K562 treated with DMSO at 1 percent for 4 hours (cell line): ENCODE measurements around the gene NAA10. TPM values are rescaled to one million over a fixed set of nuclear protein-coding genes. Genes with fewer than 3 reads are reported as not detected.

Experiments
- total RNA-seq: library from RNA; unstranded; fragments of 300-600 nt; gene quantifications from 2 replicates; pipeline ENCODE4 v1.2.3, GENCODE V29; 2022; ENCODE audit not compliant: insufficient read depth

NAA10 gene
- total RNA-seq: 124 and 134 TPM in 2 replicates

GRCh38 chrX:153934762-153935325, at the start of gene NAA10:
Gene NAA10, minus strand, starts transcription at chrX:153935037. Its CDS starts 133 bp downstream, at chrX:153934904.

DNA sequence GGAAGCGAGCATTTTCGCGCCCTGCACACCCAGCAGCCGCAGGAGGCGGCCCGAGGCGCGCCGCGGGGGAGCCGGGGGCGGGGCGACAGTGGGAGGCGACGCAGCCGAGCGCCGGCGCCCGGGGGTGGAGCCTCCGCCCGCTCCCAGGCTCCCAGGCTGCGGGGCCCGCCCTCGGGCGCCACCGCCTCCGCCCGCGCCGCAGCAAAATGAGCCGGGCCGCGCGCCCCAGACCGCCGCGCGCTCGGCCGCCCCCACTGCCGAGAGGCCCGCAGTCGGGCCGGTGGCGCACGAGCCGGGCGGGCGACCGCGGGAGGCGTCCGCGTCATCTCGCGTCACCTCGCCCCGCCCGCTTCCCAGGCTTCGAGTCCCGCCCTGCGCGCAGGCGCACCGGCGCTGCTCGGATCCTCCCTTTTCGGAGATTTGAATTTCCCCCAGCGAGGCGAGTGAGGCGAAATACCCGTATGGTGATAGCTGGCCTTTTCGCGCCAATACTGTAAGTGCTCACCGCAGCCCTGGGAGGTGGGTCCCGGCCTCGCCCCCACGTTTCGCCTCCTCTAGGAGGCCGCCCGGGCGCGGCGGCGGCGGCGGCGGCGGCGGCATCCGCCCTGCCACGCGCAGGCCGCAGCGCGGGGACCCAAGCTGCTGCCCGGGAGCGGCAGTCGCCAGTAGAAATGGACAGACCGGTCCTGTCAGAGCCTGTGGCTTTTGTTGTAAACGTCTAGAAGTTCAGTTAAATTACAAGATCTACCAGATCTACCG, 37.7 kb upstream of the NAA10 start, which contains the start of gene TMEM187:
TSS of gene TMEM187 (plus strand) at position 387 of the 759 bp plus-strand sequence. CDS start 9,309 bp downstream, outside the sequence.

DNA sequence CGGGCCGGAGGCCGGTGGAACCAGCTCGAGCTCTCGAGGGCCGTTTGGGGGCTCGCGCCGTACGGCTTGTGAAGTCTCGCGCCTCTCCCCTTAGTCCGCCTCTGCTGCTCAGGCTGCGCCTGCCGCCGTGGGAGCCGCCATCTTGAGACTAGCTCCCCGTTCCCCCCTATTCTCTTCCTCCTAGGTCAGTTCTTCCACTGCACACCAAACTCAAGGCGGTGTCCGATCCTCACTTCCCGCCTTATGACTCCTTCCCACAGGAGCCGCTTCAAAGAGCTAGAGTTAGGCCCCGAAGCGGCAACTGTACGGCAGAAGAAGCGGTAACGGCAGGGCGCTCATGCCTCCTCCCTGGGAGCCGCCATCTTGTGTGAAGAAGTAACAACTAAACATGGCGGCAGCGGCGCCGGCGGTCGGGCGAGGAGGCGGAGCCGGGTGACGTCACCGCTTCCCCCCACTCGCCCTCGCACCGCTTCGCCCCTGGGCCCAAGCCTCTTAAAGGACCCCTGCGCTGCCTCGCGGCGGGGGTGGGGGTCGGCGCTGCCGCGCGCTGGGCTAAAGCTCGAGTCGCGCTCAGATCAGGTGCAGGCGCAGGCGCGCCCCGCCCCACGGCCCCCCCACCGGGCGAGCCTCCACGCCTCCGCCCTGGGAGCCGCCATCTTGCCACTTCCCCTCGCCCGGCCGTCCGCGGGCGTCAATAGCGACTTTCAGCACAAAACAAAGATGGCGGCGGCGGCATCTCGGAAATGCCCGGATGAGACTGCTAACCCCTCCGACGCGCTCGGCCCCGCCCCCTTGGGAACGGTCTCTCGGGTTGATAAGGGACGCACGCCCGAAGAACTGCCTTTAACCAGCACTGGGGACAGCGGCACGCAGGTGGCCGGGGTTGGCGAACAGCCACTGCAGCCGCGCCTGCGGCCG, 36.9 kb upstream of the NAA10 start, which contains the start of gene HCFC1:
TSS of gene HCFC1 (minus strand) at position 369 of the 918 bp plus-strand sequence. CDS start 978 bp downstream, outside the sequence.

DNA sequence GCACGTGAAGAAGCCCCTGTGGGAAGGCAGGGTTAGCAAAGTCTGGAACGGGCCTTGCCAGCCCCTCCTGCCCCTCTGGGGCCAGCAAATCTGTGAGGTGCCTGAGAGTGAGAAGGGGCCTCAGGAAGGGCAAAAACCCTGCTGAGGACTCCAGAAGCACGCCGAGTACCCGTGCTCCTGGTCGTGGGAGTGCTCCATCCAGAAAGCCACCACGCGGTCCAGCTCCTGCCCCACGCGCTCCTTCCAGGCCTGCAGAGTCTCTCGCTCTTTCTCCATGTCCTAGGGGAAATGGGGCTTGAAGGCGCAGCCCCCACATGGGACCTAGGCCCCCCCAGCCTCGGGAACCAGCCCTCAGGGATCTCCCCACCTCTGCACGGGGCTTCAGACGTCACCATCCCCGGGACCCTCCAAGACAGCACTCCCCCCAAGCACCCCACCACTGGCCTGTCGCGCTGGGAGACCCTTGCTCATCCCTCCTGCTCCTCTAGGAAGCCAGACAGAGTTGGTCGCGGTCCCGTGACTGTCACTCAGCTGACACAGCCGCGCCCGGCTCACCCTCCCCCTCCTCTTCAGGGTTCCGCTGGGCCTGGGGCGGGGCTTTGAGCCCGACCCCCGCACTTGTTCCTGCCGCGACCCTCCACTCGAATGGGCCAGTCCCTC, 9.4 kb upstream of the NAA10 start, which contains the start of gene RENBP:
TSS of gene RENBP (minus strand) at position 504 of the 660 bp plus-strand sequence. CDS start at position 471, 33 bp downstream.

GRCh38 chrX:153925739-153926551, 8.9 kb downstream of the NAA10 start, which contains the start of gene ARHGAP4:
Gene ARHGAP4, minus strand, starts transcription at chrX:153926264. Its CDS starts 62 bp downstream, at chrX:153926202.

DNA sequence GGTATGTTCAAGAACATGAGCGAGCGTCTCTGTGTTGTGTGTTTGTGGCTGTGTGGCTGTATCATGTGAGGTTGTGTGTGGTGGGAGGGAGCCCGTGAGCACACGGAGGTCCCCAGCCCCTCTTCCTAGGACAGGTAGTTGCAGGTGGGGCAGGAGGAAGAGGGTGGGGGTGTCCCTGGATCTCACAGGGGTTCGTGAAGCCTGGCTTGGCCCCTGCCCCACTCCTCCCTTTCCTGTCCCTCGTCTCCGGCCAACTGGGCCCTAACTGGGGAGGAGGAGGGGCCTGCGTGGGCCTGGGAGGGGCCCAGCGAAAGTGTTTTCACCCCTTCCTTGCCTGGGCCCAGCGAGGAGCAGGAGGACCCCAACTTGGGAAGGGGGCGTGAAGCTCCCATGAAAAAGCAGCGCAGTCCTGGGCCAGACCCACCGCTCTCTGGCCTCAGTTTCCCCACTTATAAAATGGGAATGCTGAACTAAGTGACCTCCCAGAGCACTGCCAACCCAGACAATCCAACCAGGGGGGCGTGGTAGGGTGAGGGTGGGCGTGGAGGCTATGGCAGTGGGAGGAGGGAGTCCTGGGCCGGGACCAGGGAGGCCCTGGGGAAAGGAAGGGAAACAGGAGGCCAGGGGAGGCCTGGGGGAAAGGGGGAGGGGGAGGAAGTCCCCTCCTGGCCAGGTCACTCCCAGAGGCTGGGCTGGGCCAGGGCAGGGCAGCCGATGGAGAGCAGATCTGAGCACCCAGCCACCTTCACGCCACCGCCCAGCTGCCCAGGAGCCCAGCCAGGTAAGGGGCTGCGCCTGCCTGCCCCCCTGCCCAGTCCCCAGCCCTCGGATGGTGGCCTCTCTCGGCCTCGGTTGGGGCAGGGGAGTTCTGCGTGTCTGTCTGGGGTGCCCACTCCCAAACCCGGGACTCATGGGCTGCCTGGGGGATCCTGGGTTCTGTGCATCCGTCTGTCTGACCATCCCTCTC, 30.6 kb downstream of the NAA10 start, which contains the start of gene AVPR2:
TSS of gene AVPR2 (plus strand) at position 683 of the 967 bp plus-strand sequence. CDS start 473 bp downstream, outside the sequence.

GRCh38 chrX:153885968-153886903, 48.6 kb downstream of the NAA10 start, which contains the start of gene L1CAM:
Gene L1CAM, minus strand, starts transcription at chrX:153886173. Its CDS starts 10,337 bp downstream, at chrX:153875836.

Other genes starting within 250 kb of the NAA10 start
- 27.8 and 36.7 TPM in 2 replicates for gene SLC6A8, start 247.1 kb downstream of the NAA10 start, total RNA-seq
- gene BCAP31, start 210.7 kb downstream of the NAA10 start, total RNA-seq: 199 and 219 TPM in 2 replicates
- gene ABCD1, start 210.2 kb downstream of the NAA10 start, total RNA-seq: 21.7 and 26.7 TPM in 2 replicates
- gene PLXNB3, start 170.8 kb downstream of the NAA10 start, total RNA-seq: 0.46 and 1.1 TPM in 2 replicates
- gene SRPK3, start 154.0 kb downstream of the NAA10 start, total RNA-seq: not detected in 2 replicates
- 78.4 and 81.7 TPM in 2 replicates for gene IDH3G, start 140.7 kb downstream of the NAA10 start, total RNA-seq
- gene SSR4, start 140.4 kb downstream of the NAA10 start, total RNA-seq: 768 and 792 TPM in 2 replicates
- gene PDZD4, start 104.5 kb downstream of the NAA10 start, total RNA-seq: not detected in 2 replicates
- 1.4 TPM in 1 of 2 replicates, not detected in the other for gene L1CAM, start 48.9 kb downstream of the NAA10 start, total RNA-seq
- gene AVPR2, start 30.4 kb downstream of the NAA10 start, total RNA-seq: 1.2 TPM in 1 of 2 replicates, not detected in the other
- gene ARHGAP4, start 8.8 kb downstream of the NAA10 start, total RNA-seq: 149 and 176 TPM in 2 replicates
- 46.8 and 64.1 TPM in 2 replicates for gene RENBP, start 9.6 kb upstream of the NAA10 start, total RNA-seq
- gene HCFC1, start 36.8 kb upstream of the NAA10 start, total RNA-seq: 42.3 and 61.1 TPM in 2 replicates
- gene TMEM187, start 37.7 kb upstream of the NAA10 start, total RNA-seq: 9.9 and 12.7 TPM in 2 replicates
- gene IRAK1, start 84.9 kb upstream of the NAA10 start, total RNA-seq: 197 and 199 TPM in 2 replicates
- gene MECP2, start 162.7 kb upstream of the NAA10 start, total RNA-seq: 30.0 and 30.4 TPM in 2 replicates
- gene OPN1LW, start 209.2 kb upstream of the NAA10 start, total RNA-seq: not detected in 2 replicates
- not detected in 2 replicates for gene OPN1MW, start 247.6 kb upstream of the NAA10 start, total RNA-seq